Endothelial cell (in vitro differentiated cells): ENCODE measurements around the gene FBP1. TPM values are rescaled to one million over a fixed set of nuclear protein-coding genes. Genes with fewer than 3 reads are reported as not detected.

Experiments
- DNase-seq: peaks from one replicate; pipeline ENCODE4 v3.0.0; 2021; ENCODE audit warnings: low spot score
- H3K27ac Mint-ChIP-seq: one replicate; pipeline ENCODE4 v1.8.0; 2021; ENCODE audit warnings: mixed read lengths, inconsistent platforms; ENCODE audit not compliant: unreplicated experiment
- H3K27me3 Mint-ChIP-seq: one replicate; pipeline ENCODE4 v1.8.0; 2021; ENCODE audit warnings: mild to moderate bottlenecking, moderate library complexity, mixed read lengths, inconsistent platforms; ENCODE audit not compliant: unreplicated experiment
- H3K36me3 Mint-ChIP-seq: one replicate; pipeline ENCODE4 v1.8.0; 2021; ENCODE audit warnings: mild to moderate bottlenecking, low read depth, mixed read lengths, inconsistent platforms; ENCODE audit not compliant: unreplicated experiment
- H3K4me1 Mint-ChIP-seq: one replicate; pipeline ENCODE4 v1.8.0; 2021; ENCODE audit warnings: mild to moderate bottlenecking, mixed read lengths, inconsistent platforms; ENCODE audit not compliant: unreplicated experiment
- H3K4me3 Mint-ChIP-seq: one replicate; pipeline ENCODE4 v1.8.0; 2021; ENCODE audit warnings: mild to moderate bottlenecking, mixed read lengths, inconsistent platforms; ENCODE audit not compliant: unreplicated experiment
- H3K9me3 Mint-ChIP-seq: one replicate; pipeline ENCODE4 v1.8.0; 2021; ENCODE audit warnings: mixed read lengths, inconsistent platforms; ENCODE audit not compliant: unreplicated experiment
- CTCF ChIP-seq: fragments of 200-600 bp; sonication (generic); IDR thresholded peaks from one replicate; pipeline ENCODE4 v1.5.0; 2021; ENCODE audit warnings: antibody characterized with exemption; ENCODE audit not compliant: unreplicated experiment
- total RNA-seq: library from RNA; stranded (reverse); fragmentation: NEBNext Ultra II Directional; extraction: Animal tissue kit (Norgen Biotek cat#: 25700); gene quantifications from one replicate; pipeline ENCODE4 v1.2.1, GENCODE V29; 2021; ENCODE audit not compliant: unreplicated experiment

The FBP1 gene
- total RNA-seq, 1 donor from 2014 or later, result not detected

GRCh38 chr9:94623253-94623652 lies 16.1 kb downstream of the FBP1 start:
- TF ChIP-seq CTCF, result peak; percentile 54
- no peak overlapping the region for H3K4me3 Mint-ChIP-seq
- DNase-seq, result peak; percentile 63
- H3K27ac Mint-ChIP-seq, result no peak overlapping the region
- H3K27me3 Mint-ChIP-seq, result peaks cover 5% of the 10 kb centered on the region
- no peaks in the 10 kb centered on the region for H3K36me3 Mint-ChIP-seq
- no peaks in the 10 kb centered on the region for H3K9me3 Mint-ChIP-seq
- peaks cover 5% of the 10 kb centered on the region for H3K4me1 Mint-ChIP-seq

- no peaks in the 10 kb centered on the region for H3K9me3 Mint-ChIP-seq
Measured at GRCh38 chr9:94622087-94622800, 17.1 kb downstream of the FBP1 start.

GRCh38 chr9:94619026-94619425 lies 20.3 kb downstream of the FBP1 start:
- DNase-seq, result no peak
- no peaks in the 10 kb centered on the region for H3K36me3 Mint-ChIP-seq
- TF ChIP-seq CTCF, result no peak
- H3K9me3 Mint-ChIP-seq, result no peaks in the 10 kb centered on the region
- no peak overlapping the region for H3K27ac Mint-ChIP-seq
- peaks cover 5% of the 10 kb centered on the region for H3K27me3 Mint-ChIP-seq
- H3K4me1 Mint-ChIP-seq, result no peaks in the 10 kb centered on the region
- H3K4me3 Mint-ChIP-seq, result no peak overlapping the region

More at GRCh38 chr9:94622087-94622800, 17.1 kb downstream of the FBP1 start:
- peaks cover 5% of the 10 kb centered on the region for H3K4me1 Mint-ChIP-seq
- DNase-seq, result no peak
- no peak overlapping the region for H3K27ac Mint-ChIP-seq
- H3K36me3 Mint-ChIP-seq, result no peaks in the 10 kb centered on the region
- no peak for TF ChIP-seq CTCF
- peaks cover 5% of the 10 kb centered on the region for H3K27me3 Mint-ChIP-seq
- no peak overlapping the region for H3K4me3 Mint-ChIP-seq

GRCh38 chr9:94613003-94613402 lies 26.3 kb downstream of the FBP1 start:
- Mint-ChIP-seq H3K4me3 (no peak overlapping the region), H3K4me1 (peaks cover 3% of the 10 kb centered on the region), H3K36me3 (no peaks in the 10 kb centered on the region), H3K27ac (no peak overlapping the region), H3K27me3 (peaks cover 4% of the 10 kb centered on the region), H3K9me3 (no peaks in the 10 kb centered on the region)
- TF ChIP-seq CTCF, result no peak
- DNase-seq, result no peak

GRCh38 chr9:94612071-94612470 lies 27.2 kb downstream of the FBP1 start:
- no peak for TF ChIP-seq CTCF
- Mint-ChIP-seq H3K27me3 (peaks cover 4% of the 10 kb centered on the region), H3K9me3 (no peaks in the 10 kb centered on the region), H3K4me1 (peaks cover 3% of the 10 kb centered on the region), H3K36me3 (no peaks in the 10 kb centered on the region), H3K27ac (no peak overlapping the region), H3K4me3 (no peak overlapping the region)
- no peak for DNase-seq
